Posterior cingulate gyrus (tissue), 11 donors: ENCODE data around the gene PSMD1.
"Not testable (repeated sequence)": the region's sequence is repeated elsewhere in the genome, so short reads cannot be mapped to it uniquely, and the experiment has no call there.

ENCODE experiments used
- DNase-seq, 10 donors: peaks; one replicate each; pipeline versions ENCODE4 v3.0.0 to v3.0.0-alpha.2; 2020 to 2021; ENCODE audit warnings: mixed read lengths in 3 of 10
- intact Hi-C: fragments of 100-400 bp; cut with DNase I; formaldehyde crosslinking; loops from one replicate; pipeline ENCODE4 v1.15.1; 2023

Gene PSMD1

DNA sequence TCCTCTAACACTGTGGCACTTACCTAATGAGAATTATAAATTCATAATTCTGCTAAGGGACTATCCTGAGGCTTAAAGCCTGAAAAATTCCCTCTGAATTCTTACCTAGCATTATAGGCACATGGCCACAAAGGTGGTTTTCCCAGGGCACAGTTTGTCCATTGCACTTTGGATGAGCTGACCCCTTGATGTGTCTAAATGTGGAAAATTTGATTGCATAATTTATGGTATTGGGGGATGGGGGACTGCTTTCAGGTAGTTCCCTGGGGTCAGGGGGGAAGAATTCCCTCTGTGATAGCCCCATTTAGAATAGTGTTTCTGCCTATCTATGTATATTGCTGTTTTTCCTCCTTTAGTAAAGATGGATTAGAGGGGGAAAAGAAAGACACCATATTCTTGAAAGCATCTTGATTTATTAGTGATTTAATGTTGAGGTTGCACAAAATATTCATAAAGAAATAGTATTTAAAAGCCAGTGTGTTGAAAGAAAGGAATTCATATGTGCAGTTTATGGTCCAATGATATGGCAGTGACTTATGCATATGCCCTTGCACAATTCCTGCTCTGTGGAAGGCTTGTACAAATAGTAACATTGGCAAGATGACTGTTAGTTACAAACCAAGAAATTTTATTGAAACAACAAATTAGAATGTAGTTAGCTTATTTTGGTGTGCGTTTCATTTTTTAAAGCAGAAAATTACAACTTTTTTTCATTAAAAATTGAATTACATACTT lies 76.9 kb downstream of the PSMD1 start:
- intact Hi-C loops: no loop called here
- DNase-seq: no peak

DNA sequence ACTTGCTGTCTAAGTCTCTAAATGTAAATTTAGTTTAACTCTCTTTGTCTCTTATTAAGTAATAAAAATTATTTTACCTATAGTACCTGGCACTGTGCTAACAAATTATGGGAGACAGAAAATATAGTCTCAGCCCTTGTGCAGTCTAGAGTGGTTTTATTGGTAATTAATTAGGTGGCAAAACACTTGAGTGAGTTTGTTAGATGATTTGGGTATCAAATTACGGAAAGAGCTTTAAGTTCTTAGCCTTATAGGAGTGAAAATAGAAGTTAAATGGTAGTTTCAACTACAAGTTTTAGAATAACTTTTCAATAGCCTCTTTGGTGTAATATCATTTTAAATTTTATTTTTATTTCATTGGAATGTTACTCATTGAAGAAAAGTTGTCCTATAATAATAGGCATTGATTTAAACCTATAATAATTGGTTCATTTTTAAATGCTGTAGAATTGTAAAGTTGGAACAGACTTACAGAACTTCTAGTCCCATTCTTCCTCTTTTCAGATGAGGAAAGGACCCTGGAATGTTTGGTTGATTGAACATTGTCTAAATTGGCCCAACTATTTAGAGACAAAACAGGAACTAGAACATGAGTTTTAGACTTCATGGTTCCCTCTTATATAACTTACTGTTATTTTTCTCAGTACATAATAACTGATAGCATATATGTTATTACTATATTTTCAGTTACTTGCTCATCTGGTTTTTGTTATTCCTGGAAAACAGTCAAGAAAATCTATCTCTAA lies 78.4 kb downstream of the PSMD1 start:
- DNase-seq: no peak
- intact Hi-C loops: no loop called here

DNA sequence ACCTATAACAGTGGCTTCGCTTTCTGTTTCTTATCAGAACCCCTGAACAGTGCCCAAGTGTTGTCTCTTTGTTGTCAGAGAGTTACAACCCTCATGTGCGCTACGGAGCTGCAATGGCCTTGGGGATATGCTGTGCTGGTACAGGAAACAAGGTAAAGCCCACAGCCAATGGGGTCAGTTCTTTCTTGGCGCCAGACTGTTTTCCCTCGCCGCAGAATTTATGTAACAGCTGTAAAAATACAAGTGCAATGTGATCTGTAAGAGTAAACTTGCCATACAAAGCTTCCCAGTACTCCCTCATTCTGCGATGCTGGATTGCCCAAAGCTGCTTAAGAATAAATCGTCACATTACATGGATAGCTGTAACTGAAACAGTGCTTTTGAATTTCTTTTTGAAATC lies 82.0 kb downstream of the PSMD1 start:
- intact Hi-C loops: no loop called here
- no peak for DNase-seq

DNA sequence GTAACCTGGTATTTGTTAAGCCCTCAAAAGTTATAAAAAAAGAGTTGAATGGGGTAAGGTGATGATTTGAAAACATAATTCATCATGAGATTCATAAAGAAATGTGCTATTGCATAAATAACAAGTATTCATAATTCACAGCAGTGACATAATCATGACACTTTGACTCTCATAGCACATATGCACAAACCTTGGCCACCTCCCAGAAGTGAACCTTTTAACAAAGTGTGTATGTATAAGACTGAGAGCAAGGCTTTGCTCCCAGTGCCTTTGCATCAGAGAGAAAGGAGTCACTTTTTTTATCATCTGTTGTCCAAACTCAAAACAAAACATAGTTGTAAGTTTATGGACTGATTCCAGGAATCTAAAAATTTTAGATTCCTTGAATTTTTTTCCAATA lies 83.1 kb downstream of the PSMD1 start:
- intact Hi-C loops: no loop called here

DNA sequence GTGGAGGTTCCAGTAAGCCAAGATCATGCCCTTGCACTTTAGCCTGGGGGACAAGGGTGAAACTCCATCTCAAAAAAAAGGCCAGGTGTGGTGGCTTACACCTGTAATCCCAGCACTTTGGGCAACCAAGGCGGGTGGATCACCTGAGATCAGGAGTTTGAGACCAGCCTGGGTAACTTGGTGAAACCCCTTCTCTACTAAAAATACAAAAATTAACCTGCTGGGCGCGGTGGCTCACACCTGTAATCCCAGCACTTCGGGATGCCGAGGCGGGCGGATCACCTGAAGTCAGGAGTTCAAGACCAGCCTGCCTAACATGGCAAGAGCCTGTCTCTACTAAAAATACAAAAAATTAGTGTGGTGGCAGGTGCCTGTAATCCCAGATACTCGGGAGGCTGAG lies 84.1 kb downstream of the PSMD1 start:
- DNase-seq: peak in 1 of 10 donors; percentile 70
- intact Hi-C loops: not testable (repeated sequence)

More for the DNA sequence above, 83.1 kb downstream of the PSMD1 start:
- no peak for DNase-seq

DNA sequence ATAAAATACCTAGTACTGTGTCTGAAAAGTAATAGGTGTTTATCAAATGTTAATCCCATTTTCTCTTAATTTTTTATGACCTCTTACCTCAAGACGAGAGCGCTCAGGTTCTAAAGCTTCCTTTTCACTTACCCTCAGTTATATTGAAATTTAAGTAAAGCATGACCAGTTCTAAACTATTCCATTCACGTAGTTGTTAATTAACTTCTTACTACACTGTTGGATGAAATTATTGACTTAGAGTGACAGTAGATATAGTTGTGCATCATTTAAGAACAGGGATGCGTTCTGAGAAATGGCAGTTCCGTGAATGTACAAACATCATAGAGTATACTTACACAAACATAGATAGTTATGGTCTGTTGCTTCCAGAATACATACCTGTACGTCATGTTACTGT lies 88.2 kb downstream of the PSMD1 start:
- intact Hi-C loops: no loop called here
- DNase-seq: no peak

DNA sequence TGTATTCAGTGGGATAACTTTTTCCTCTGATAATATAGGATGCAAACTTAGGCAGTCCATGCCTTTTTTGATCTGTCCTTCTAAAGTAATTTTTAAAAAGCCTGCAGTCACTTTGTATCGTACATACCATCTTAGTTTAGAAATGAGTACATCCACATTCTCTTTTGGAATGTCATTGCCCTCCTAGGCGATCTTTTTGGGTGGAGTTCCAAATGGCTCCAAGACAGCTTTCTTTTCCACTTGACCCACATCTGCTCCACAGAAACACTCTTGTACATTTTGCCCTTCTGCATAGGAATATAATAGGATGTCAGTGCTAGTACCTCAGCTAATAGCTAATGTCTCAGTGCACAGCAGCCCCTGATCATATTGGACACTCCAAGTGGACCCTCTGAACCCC lies 90.0 kb downstream of the PSMD1 start:
- DNase-seq: no peak
- intact Hi-C loops: no loop called here

DNA sequence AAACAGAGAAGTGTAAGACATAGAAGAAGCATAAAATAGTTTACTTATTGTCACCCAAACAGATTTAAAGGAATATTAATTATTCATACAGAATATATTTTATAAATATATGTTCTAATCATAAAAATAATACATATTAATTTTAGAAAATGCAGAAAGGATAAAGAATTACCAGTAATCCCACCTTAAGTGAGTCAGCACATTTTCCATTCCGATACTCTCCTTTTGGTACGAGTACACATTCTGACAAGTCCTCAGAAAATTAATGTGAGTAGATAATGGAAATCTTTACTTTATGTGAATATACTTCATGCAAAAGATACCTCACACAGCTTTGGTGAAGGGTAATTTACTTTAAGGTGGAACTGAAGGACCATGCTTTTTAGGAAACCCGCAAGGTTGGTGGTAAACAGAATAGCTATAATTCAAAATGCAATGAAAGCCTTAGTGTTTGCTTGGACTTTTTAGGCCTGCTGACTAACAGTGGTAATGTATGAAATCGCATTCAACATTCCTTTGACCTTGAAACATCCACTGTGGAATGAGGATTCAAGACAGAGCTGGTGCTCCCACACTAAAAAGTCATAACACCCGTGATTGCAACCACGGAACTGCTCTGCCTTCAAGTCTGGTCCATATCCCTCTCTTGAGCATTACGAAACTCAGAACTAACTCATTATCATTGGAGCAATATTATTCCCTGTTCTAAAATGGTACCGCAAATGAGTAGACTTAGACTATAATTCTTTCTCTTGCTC lies 96.3 kb downstream of the PSMD1 start:
- DNase-seq: no peak
- intact Hi-C loops: no loop called here

DNA sequence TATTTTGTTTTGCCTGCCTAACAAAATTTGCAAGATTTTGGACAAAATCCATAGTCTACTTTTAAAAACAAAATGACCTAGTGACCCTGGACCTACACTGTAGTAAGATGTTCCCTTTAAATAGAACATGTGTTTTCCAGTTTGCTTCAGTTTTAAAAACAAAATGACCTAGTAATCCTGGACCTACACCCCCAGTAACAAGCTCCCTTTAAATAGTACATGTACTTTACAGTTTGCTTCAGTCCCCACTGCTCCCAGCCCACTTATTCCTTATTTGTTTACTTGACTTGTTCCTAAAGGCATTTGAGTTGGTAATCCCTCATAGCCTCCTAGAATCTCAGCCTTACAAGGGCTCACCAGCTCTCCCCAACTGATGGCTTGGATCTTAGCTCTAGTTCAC lies 102.6 kb downstream of the PSMD1 start:
- no peak for DNase-seq
- intact Hi-C loops: no loop called here

DNA sequence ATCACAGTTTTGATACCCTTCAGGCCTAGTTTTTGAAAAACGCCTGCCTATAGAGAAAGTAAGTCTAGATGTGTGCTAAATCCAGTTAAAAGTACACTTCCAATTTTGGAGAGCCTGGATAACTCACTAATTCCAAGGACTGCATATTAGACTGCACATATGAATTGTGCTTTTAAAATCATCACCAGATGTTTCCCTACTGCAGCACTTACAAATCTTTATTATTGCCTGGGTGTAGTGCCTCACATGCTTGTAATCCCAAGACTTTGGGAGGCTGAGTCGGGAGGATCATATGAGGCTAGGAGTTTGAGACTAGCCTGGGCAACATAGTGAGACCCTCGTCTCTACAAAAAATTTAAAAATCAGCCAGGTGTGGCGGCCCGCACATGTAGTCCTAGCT lies 104.0 kb downstream of the PSMD1 start:
- no peak for DNase-seq
- intact Hi-C loops: no loop called here

DNA sequence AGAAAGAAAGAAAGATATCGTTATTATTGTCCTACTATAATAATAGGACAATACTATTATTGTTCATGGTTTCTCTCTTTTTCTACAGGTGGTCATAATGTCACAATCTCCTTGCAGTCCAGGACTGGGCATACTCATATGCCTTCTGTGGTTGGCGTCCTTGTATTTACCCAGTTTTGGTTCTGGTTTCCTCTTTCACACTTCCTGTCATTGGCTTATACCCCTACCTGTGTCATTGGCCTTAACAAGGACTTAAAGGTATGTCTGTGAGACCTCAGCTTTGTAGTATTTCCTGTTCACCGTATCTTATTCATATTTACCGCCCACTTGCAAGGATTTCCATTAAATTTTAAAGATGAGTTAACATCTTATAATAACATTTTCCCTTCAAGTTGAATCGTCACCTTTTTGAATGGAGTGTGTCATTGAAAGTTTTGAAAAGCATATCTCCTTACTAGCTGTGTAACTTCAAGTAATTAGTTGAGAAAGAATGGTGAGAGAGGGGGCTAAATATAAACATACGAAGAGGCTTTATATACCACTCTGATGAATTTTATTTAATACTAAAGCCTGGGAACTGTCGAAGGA lies 104.7 kb downstream of the PSMD1 start:
- no peak for DNase-seq
- intact Hi-C loops: no loop called here

DNA sequence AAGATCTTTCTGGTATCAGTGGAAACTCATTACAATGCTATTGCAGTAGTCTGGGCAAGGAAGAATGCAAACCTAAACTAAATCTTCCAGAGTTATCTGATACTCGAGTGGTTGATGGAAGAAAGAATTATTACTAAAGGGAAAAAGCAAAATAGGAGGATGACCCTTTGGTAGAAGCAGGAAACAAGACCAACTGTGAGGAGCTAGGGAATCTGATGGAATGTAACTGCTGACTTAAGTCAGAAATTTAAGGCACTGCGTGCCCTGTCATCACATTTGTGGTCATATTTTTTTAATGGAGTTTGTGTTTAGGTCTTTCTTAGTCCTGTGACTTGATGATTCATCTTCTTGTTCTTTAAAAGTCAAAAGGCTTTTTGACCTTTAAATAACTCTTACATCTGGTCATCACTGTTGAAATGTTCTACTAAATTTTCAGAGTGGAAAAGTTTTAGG lies 105.2 kb downstream of the PSMD1 start:
- intact Hi-C loops: no loop called here
- DNase-seq: no peak

DNA sequence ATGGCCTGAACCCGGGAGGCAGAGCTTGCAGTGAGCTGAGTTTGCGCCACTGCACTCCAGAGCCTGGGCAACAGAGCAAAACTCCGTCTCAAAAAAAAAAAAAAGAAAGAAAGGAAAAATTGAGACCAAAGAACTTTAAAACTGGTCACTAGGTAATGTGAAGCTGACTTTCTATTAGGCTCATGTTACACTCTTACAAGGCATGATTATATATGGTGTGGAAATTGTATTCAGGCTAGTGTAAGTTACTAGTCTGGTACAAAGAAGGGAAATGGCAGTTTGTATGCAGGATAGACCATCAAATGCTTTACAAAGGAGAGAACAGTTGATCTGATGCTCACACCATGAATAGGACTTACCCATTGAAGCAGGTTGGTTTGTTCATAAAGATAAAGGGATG lies 106.3 kb downstream of the PSMD1 start:
- intact Hi-C loops: no loop called here
- no peak for DNase-seq

DNA sequence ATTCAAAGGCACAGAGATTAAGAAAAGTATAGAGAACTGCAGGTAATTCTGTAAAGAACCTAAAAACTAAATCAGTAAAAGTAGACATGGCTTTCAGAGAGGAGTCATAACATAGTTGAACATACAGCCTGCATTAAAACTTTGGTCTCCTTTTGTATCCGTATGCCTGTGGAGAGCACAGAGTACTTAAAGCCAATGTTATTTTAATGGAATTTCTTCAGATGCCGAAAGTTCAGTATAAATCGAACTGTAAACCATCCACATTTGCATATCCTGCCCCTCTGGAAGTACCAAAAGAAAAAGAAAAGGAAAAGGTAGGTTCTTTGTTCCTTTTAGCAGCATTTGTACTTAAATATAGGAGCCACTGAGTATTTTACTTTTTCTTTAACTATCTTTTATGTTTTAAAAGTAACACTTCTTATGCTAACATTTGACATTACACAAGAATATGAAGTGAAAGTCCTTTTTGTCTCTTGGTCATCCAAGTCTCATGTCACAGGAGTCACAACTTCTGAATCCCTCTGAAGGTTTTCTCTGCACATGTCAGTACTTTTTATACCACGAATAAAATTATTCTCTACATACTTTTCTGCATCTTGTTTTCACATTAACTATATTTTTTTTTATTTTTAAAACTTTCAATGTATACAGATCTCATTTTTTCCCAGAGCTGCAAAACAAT lies 106.9 kb downstream of the PSMD1 start:
- no peak for DNase-seq
- intact Hi-C loops: no loop called here

DNA sequence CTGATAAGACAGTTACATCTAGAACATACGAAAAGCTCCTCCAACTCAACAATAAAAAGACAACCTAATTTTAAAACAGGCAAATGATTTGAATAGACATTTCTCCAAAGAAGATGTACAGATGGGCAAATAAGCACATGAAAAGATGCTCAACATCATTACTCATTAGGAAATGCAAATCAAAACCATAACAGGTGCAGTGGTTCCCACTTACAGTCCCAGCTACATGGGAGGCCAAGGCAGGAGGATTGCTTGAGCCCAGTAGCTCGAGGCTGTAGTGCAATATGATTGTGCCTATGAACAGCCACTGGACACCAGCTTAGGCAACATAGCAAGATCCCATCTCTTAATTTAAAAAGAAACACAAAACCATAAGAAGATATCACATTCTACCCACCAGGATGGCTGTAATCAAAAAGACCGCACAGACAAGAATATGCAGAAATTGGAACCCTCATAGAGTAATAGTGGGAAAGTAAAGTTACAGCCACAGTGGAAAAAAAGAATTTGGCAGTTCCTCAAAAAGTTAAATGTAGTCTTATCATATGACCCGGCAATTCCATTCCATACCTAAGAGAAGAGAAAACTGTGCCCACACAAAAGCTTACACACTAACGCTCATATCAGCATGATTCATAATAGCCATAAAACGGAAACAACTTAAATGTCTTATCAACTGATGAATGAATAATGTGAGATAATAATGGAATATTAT lies 111.2 kb downstream of the PSMD1 start:
- intact Hi-C loops: no loop called here
- DNase-seq: no peak

DNA sequence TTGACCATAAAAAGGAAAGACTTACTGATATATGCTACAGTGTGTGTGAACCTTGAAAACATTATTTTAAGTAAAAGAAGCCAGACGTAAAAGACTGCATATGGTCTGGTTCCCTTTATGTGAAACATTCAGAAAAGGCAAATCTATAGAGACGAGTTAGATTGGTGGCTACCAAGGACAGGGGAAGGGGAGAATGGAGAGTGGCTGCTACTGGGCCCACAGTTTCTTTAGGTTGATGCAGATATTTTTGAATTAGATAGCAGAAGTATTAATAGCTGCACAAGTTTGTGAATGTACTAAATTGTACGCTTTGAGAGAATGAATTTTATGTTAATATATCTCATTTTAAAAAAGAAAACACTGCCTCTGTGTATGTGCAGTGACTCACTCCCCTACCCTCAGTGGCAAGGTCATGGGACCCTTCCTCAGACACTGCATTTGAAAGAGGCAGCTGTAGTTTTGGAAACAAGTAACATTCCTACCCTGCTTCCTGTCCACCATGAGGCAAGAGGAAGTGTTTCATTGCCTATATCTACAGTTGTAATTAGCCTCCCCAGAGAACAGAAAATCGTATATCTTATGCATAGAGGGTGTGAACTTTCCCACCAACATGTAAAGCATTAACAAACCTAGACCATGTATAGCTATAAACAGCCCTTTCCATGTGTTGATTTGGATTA lies 111.9 kb downstream of the PSMD1 start:
- DNase-seq: no peak
- intact Hi-C loops: no loop called here

DNA sequence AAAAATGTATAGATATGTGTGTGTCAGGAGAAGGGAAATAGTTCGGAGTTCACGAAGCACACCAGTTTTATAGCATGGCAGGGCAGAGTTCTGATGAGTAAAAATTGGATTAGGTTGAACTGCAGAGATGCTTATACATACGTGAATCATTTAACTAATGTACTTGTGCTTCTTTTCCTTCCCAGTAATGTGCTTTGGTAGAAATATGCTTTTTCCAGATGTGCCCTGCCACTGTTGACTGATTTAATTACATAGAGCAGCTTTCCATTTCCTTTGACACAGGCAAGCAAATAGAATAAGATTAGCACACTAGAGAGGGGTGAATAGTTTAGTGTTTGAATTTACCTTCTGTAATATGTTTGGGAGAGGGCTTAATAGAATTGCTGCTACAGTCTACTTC lies 112.8 kb downstream of the PSMD1 start:
- intact Hi-C loops: no loop called here
- no peak for DNase-seq

DNA sequence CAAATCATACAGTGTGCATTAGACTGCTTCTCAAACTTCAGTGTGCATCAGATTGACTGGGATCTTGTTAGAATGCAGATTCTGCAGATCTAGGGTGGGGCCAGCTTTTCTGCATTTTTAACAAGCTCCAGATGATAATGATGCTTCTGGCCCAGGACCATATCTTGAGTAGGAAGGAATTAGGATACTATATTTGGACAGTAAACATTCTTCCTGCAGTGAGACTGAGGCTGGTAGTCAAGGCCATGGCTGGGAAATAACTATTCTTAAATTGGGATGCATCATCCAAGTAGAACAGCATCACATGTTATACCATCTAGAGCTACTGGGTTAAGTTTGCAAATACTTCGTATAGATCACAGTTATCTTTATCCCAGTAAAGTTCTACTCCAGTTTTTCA lies 113.4 kb downstream of the PSMD1 start:
- DNase-seq: no peak
- intact Hi-C loops: no loop called here

DNA sequence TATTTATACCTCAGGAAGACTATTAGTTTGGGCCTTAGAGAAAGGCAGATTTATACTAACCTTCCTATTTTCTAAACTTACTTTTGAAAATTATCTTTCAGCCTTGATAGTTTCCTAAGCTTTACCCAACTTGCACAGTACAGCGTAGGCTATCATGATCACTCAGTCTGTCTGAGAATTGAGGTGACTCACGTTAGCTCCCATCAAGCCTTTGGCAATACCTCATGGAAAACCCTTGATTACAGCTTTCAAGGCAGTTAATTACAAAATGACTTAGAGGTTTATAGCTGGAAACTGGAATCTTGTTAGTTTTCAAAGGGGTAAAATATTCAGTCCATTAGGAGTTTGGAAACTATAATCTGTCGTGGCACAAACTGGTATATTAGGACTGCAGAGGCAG lies 115.4 kb downstream of the PSMD1 start:
- DNase-seq: no peak
- intact Hi-C loops: no loop called here
